AG08395 (cell line): Measurements from ENCODE around the gene PTPRS.
A peak's percentile ranks its signal among the peaks of the same experiment; 100 is the strongest.
"Not testable (repeated sequence)": the region's sequence is repeated elsewhere in the genome, so short reads cannot be mapped to it uniquely, and the experiment has no call there.

Source experiments
- DNase-seq: peaks from one replicate; pipeline ENCODE4 v3.0.0; 2012; ENCODE audit warnings: mixed read lengths, low spot score

The PTPRS gene

GRCh38 chr19:5333581-5334365 is 6.8 kb downstream of the PTPRS start:
- DNase-seq: no peak

DNA sequence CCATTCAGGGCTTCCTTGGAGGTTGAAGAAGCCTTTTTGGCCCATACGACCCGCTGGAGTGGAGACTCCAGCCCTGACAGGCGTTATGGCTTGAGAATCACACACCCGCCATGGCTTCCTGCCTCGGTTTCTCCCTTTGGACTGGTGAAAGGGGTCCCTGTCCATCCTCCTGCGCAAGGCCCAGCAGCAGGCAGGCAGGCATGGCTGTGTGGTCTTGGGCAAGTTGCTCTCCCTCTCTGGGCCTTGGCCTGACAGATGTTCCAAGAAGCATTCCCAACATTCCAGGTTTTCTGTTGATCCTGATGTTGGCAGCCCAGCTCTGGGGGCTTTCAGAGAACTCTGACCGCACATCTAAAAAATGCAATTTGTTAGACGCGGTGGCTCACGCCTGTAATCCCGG is 8.1 kb downstream of the PTPRS start:
- DNase-seq: no peak

GRCh38 chr19:5331790-5332189 is 8.8 kb downstream of the PTPRS start:
- no peak for DNase-seq

- DNase-seq: no peak
Measured at GRCh38 chr19:5330307-5330720, 10.3 kb downstream of the PTPRS start.

DNA sequence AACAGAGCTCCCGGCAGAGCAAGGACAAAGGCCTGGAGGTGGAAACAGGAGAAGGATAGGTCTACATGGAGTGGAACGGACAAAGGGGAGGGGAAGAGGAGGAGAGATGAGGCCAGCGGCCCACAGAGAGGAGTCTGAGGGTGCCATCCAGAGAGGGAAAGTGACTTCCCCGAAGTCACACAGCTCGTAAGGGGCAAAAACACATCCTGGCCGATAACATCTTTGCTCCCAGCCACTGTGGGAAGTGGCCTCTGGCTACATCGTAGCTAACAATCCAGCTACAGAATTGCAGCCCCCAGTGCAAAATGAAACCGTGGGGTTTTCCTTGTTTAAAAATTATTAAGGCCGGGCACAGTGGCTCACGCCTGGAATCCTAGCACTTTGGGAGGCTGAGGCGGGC is 11.5 kb downstream of the PTPRS start:
- DNase-seq: no peak

- DNase-seq: not testable (repeated sequence)
Measured at GRCh38 chr19:5328407-5328806, 12.2 kb downstream of the PTPRS start.

- no peak for DNase-seq
Measured at GRCh38 chr19:5326986-5327623, 13.5 kb downstream of the PTPRS start.

DNA sequence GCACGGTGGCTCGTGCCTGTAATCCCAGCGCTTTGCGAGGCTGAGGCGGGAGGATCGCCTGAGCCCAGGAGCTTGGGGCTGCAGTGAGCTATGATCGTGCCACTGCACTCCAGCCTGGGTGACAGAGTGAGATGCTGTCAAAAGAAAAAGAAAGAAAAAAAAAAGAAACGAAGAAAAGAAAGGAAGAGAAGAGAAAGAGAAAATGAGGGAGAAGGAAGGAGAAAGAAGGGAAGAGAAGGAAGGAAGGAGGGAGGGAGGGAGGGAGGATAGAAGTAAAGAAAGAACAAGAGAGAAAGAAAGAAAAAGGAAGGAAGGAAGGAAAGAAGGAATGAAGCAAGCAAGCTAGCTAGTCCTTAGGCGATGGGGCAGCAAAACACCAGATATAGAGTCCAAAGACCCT is 14.1 kb downstream of the PTPRS start:
- no peak for DNase-seq

DNA sequence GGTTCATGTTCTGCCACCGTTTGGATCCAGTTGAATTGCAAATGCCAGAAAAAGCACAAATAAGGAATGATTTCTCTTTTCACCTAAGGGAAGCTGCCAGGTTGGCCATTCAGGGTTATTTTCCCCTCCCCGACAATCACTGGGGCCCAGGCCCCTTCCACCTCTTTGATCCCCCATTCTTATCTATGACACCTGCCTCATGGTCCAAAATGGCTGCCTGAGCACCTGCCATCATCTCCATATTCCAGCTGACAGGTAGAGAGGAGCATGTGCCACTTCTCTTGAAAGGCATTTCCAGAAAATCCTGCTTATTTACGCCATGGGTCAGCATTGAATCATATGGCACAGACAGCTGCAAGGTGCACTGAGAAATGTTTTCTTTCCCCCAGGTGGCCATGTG is 15.7 kb downstream of the PTPRS start:
- DNase-seq: no peak

DNA sequence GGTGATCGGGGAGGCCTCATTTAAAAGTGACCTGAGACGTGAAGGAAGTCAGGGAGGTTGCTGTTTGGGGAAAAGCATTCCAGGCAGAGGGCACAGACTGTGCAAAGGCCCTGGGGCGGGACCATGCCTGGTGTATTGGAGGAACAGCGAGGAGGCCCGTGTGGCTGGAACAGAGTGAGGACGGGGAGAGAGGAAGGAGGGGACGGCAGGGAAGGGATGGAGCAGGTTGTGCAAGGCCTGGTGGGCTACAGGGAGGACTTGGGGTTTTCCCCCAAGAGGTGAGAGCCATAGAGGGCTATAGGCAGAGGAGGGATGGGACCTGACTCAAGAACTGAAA is 17.2 kb downstream of the PTPRS start:
- no peak for DNase-seq

- DNase-seq: no peak
Measured at GRCh38 chr19:5321851-5322681, 18.5 kb downstream of the PTPRS start.

- no peak for DNase-seq
Measured at GRCh38 chr19:5321066-5321642, 19.5 kb downstream of the PTPRS start.

DNA sequence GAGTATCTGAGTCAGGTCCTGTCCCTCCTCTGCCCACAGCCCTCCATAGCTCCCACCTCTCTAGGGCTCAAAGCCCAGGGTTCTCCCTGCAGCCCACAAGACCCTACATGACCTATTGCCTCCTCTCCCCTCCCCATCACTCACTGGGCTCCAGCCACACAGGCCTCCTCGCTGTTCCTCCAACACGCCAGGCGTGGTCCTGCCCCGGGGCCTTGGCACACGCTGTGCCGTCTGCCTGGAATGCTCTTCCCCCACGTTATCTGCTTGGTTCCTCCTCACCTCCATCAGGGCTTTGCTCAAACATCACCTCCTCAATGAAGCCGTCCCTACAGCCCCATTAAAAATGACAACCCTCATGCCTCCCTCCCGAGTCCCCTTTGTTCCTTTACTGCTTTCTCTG is 21.1 kb downstream of the PTPRS start:
- no peak for DNase-seq

DNA sequence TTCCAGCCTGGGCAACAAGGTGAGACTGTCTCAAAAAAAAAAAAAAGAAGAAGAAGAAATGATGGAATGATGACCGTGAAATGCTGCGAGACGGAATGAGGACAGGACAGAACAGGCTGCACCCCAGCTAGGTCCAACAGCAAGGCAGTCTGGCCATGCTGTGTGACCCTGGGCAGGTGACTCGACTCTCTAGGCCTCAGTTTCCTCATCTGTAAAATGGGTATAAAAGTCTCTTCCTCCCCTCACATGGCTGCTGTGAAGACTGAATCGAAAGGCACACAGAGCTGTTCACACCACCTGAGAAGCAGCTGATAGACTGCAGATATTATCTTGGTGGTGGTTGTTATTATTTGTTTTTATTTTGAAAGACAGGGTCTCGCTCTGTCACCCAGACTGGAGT is 22.3 kb downstream of the PTPRS start:
- DNase-seq: no peak

GRCh38 chr19:5317321-5317720 is 23.3 kb downstream of the PTPRS start:
- DNase-seq: no peak

DNA sequence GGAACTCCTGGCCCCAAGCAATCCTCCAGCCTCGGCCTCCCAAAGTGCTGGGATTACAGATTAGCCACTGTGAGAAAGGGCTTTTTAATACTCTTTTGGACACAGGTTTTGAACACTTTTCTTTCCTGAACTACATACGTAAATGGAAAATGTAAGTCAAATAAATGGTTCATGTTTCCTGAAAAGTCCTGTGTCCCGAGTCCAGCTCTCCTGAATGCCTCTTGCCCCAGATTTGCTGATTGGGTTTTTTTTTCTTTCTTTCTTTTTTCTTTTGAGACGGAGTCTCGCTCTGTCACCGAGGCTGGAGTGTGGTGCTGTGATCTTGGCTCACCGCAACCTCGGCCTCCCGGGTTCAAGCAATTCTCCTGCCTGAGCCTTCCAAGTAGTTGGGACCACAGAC is 24.5 kb downstream of the PTPRS start:
- DNase-seq: no peak

DNA sequence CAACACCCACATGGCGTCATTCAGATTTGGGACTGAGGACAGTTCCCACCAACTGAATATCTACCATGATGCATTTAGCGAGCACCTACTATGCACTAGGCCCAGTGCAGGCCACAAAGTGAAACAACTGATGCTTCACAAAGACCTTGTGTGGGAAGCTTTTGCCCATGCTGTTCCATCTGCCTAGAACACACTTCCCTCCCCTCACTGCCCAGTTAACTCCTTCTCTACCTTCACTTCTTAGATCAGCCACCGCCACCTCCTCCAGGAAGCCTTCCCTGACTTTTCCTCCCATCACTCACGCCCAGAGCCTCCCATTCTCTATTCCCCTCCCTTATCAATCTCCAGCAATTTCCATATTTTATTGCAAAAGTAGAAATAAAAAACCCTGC is 25.7 kb downstream of the PTPRS start:
- no peak for DNase-seq

DNA sequence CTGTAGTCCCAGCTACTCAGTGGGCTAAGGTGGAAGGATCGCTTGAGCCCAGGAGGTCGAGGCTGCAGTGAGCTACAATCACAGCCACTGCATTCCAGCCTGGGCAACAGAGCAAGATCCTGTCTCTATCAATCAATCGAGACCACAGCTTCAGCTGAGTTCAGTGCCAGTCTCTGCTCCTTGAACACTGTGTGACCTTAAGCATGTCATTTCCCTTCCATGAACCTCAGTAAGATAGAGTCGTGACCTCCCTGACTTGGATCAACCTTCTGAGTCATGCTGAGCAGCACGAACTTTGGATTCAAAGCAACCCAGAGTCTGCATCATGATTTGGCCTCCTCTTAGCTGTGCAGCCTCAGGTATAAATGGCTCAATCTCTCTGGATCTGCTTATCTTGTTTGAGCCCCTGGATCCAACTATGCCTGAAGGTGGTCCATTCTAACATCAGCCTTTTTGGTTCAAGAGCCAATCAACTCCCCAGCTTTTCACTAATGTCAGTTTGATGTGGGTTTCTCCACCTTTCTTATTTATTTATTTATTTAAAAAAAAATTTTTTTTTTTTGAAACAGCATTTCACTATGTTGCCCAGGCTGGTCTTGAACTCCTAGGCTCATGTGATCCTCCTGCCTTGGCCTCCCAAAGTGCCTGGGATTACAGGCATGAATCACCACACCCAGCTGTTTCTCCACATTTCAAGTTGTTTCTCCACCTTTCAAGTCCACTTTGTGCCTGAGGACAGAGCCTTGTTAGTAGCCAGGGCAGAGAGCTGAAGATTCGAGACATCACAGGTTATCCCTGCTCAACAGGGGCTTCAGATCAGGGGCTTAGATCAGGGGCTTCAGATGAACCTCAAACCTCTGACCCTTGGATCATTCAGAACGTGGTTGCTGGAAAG is 26.4 kb downstream of the PTPRS start:
- DNase-seq: peak; percentile 27

DNA sequence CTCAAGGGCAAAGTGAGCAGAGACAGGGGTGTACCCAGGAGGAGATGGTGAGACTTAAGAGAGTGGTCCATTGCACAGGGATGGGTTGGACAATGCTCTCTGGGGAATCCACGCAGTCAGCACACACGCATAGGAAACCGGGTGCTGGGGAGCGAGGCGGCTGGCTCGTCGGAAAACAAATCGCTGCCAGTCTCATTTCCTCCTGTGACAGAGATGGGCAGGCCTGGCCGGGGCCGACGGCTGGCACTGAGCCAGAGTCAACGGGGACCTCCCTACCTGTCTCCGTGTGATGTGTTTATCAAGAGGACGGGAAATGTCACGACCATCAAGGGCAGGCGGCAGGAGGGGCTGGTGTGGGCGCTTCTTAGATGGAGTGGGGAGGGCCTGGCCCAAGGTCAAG is 27.3 kb downstream of the PTPRS start:
- DNase-seq: no peak

DNA sequence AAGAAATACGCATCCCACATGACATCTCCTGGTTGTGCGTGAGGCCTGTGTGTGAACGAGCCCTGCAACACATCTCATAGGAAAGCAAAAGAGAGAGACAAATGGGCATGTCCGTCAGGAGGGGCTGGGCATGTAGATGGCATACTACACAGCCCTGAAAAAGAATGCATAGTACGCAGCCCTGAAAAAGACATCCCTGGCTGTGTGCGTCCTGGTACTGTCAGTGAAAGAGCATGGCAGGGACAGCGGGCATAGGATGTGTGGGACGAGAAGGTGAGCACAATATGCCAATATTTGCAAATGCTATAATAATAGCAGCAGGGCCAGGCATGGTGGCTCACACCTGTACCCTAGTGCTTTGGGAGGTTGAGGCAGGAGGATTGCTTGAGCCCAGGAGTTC is 28.6 kb downstream of the PTPRS start:
- no peak for DNase-seq

DNA sequence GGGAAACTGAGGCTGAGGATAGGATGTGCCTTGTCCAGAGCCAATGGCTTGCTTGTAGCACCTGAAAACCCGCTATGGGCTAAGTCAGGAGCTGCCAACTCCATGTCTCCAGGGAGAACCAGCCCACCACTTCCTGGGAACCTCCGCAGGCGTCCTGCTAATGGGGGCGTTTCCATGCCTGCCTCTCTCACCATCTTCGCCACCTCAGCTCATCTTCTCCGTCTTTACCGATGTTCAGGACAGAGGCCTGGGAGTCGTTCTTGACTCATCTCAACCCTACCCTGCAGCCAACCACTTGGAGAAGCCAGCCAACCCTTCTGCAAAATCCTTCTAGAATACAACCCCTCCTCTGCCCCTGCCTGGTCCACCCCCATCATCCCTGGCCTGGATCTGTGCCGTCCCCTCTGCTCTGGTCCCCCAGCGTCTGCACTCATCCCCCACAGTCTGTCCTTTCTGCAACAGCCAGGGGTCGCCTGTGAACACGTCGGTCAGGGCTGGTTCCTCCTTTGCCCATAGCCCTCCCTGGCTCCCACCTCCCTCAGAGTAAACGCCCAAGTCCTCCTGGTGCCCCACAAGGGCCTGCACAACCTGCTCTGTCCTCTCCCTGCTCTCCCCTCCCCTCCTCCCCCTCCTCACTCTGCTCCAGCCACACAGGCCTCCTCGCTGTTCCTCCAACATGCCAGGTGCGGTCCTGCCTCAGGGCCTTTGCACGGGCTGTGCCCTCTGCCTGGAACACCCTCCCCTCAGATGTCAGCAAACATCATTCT is 31.0 kb downstream of the PTPRS start:
- no peak for DNase-seq
